ENCODE results near the gene ARID1A. TPM values are rescaled to one million over a fixed set of nuclear protein-coding genes. Genes with fewer than 3 reads are reported as not detected.
A peak's percentile ranks its signal among the peaks of the same experiment; 100 is the strongest.

ARID1A gene
- total and polyA plus RNA-seq, 9 of the 15 experiments (the other 6 are each of a cell fraction or from before 2014, with no cell fraction given), result 8.3 to 88.3 (median 22.5) TPM

GRCh38 chr1:26692793-26693490 is 2.9 kb upstream of the ARID1A start (continued):
- TF ChIP-seq ZKSCAN8 (CRISPR knock-in tag; IDR thresholded peaks at IDR 0.05) (no peak), SMARCE1 (IDR thresholded peaks at IDR 0.05) (peak; percentile 53; the same call in 1 of the 2 replicates), U2AF1 (optimal IDR thresholded peaks at IDR 0.05; ENCODE audit: low read depth, low read length) (no peak), REST (IDR thresholded peaks at IDR 0.05; ENCODE audit: borderline replicate concordance) (peak; percentile 60), REST (CRISPR knock-in tag; IDR thresholded peaks at IDR 0.05; ENCODE audit: low read depth) (no peak), ELF4 (CRISPR knock-in tag; IDR thresholded peaks at IDR 0.05) (no peak), PBX2 (CRISPR knock-in tag; IDR thresholded peaks at IDR 0.05; ENCODE audit: low read depth) (no peak), PBX2 (tag; conservative IDR thresholded peaks at IDR 0.05; ENCODE audit: low read depth) (0 out of 2 replicates have a peak, but pooled peaks have one; percentile 40), ZNF212 (CRISPR knock-in tag; IDR thresholded peaks at IDR 0.05) (no peak), ZNF76 (CRISPR knock-in tag; IDR thresholded peaks at IDR 0.05; ENCODE audit: borderline replicate concordance) (no peak; the same call in 1 of the 2 replicates), MBD1 (CRISPR knock-in tag; IDR thresholded peaks at IDR 0.05) (no peak), KHSRP (IDR thresholded peaks at IDR 0.05) (no peak), IRF9 (tag; IDR thresholded peaks at IDR 0.05) (peak; percentile 51; the same call in 1 of the 2 replicates)

Data from K562 (cell line).